Measurements from ENCODE around the gene TAS1R1. TPM values are rescaled to one million over a fixed set of nuclear protein-coding genes. Genes with fewer than 3 reads are reported as not detected.

TAS1R1 gene
- polyA plus RNA-seq, 1 donor (not counting 4 experiments of a cell fraction or from before 2014, with no cell fraction given) = not detected

DNA sequence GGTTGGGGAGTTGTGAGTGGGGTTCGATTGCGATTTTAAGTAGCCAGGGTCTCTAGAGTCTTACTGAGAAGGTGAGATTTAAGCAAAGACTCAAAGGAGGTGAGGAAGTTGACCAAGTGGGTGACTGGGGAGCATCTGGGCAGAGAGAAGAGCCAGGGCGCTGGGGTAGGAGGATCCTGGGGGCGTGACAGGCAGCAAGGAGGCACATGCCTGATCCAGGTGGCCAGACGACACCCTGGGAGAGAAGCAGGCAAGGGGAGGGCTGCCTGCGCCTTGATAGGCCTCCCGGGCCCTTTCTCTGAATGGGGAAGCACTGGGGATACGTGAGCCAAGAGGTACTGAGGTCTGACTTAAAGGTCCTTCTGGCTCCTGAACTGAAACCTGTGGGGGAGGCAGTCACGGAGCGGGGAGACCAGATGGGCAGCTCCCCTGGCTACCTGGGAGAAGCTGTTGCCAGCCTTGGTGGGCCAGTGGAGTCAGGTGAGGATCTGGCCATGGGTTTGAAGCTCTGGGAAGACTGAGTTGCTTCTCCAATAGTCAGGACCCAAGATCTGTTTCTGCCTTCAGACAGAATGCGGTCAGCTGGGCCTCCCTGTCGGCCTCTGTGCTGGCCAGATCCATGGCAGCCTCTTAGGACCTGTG is 30.1 kb downstream of the TAS1R1 start:
- no peak overlapping the region for H3K27ac ChIP-seq (ENCODE audit: control insufficient read depth, insufficient read depth, low read length)
- FAIRE-seq (no peak), DNase-seq (ENCODE audit: low read depth, low spot score) (no peak)
- H3K9me3 ChIP-seq (ENCODE audit: control insufficient read depth, low read depth, low read length) = no peaks in the 10 kb centered on the region
- H3K4me2 ChIP-seq (ENCODE audit: control insufficient read depth, extremely low read depth, insufficient read depth, low read depth, low read length) = no peak overlapping the region
- peaks cover 9 to 30% of the 10 kb centered on the region in 2 experiments for H3K36me3 ChIP-seq (ENCODE audit: control insufficient read depth in 2 of 2, extremely low read depth in 1 of 2, insufficient read depth in 2 of 2, low read length in 2 of 2)
- no peak overlapping the region for H3K9ac ChIP-seq (ENCODE audit: control insufficient read depth, extremely low read depth, insufficient read depth, low read length)
- dilution Hi-C loops (cut with MboI; ENCODE audit: extremely low pct_ligation_motif_present, low sequenced_read_pairs) = no loop called here
- no peak for TF ChIP-seq EZH2 (IDR thresholded peaks at IDR 0.05; ENCODE audit: low read length)
- H3K9me1 ChIP-seq (ENCODE audit: control insufficient read depth, extremely low read depth, insufficient read depth, low read length) = peaks cover 7% of the 10 kb centered on the region
- H3K79me2 ChIP-seq (ENCODE audit: control insufficient read depth, insufficient read depth, low read length) = peaks cover 14% of the 10 kb centered on the region
- no peaks in the 10 kb centered on the region for H3K27me3 ChIP-seq (ENCODE audit: control insufficient read depth, extremely low read depth, insufficient read depth, low read length)
- H3K4me1 ChIP-seq (ENCODE audit: control insufficient read depth, extremely low read depth, insufficient read depth, low read length) = peaks cover 52% of the 10 kb centered on the region
- no peak overlapping the region for H2AFZ ChIP-seq (ENCODE audit: control insufficient read depth, low read length)
- H3K4me3 ChIP-seq (ENCODE audit: control insufficient read depth in 2 of 3, extremely low read depth in 1 of 3, insufficient read depth in 2 of 3, low read depth in 1 of 3, low read length in 3 of 3) = no peak overlapping the region
- H4K20me1 ChIP-seq (ENCODE audit: control insufficient read depth, extremely low read depth, insufficient read depth, low read length) = peaks cover 23% of the 10 kb centered on the region

DNA sequence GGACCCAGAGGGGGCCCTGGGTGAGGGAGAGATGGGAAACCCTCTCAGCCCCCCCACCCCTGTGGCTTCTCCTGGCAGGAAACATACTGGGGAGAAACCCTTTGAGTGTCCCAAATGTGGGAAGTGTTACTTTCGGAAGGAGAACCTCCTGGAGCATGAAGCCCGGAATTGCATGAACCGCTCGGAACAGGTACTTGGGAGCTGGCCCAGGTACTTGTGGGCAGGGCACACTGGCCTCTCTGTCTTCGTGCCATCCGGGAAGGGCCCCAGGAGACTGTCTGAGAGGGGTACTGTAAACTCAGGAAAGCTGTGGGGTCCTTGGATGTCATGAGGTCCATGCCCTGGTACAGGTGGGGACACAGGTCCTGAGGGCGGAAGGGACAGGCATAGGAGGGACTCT is 30.7 kb downstream of the TAS1R1 start:
- peaks cover 8% of the 10 kb centered on the region for H3K79me2 ChIP-seq (ENCODE audit: control insufficient read depth, insufficient read depth, low read length)
- no peaks in the 10 kb centered on the region for H3K27me3 ChIP-seq (ENCODE audit: control insufficient read depth, extremely low read depth, insufficient read depth, low read length)
- dilution Hi-C loops (cut with MboI; ENCODE audit: extremely low pct_ligation_motif_present, low sequenced_read_pairs) = no loop called here
- H3K4me3 ChIP-seq (ENCODE audit: control insufficient read depth in 2 of 3, extremely low read depth in 1 of 3, insufficient read depth in 2 of 3, low read depth in 1 of 3, low read length in 3 of 3) = no peak overlapping the region
- peaks cover 47% of the 10 kb centered on the region for H3K4me1 ChIP-seq (ENCODE audit: control insufficient read depth, extremely low read depth, insufficient read depth, low read length)
- H3K27ac ChIP-seq (ENCODE audit: control insufficient read depth, insufficient read depth, low read length) = no peak overlapping the region
- no peak for DNase-seq (ENCODE audit: low read depth, low spot score)
- H3K9me1 ChIP-seq (ENCODE audit: control insufficient read depth, extremely low read depth, insufficient read depth, low read length) = peaks cover 7% of the 10 kb centered on the region
- FAIRE-seq = no peak
- H3K4me2 ChIP-seq (ENCODE audit: control insufficient read depth, extremely low read depth, insufficient read depth, low read depth, low read length) = no peak overlapping the region
- H3K36me3 ChIP-seq (ENCODE audit: control insufficient read depth in 2 of 2, extremely low read depth in 1 of 2, insufficient read depth in 2 of 2, low read length in 2 of 2) = peaks cover 11 to 35% of the 10 kb centered on the region in 2 experiments
- TF ChIP-seq EZH2 (IDR thresholded peaks at IDR 0.05; ENCODE audit: low read length) (no peak), CTCF (optimal IDR thresholded peaks at IDR 0.05 in 1 of 3, IDR thresholded peaks at IDR 0.05 in 1 of 3, conservative IDR thresholded peaks at IDR 0.05 in 1 of 3; ENCODE audit: extremely low read depth in 1 of 3, insufficient read depth in 2 of 3, low read length in 3 of 3) (no peak)
- H3K9ac ChIP-seq (ENCODE audit: control insufficient read depth, extremely low read depth, insufficient read depth, low read length) = no peak overlapping the region
- H2AFZ ChIP-seq (ENCODE audit: control insufficient read depth, low read length) = no peak overlapping the region
- H3K9me3 ChIP-seq (ENCODE audit: control insufficient read depth, low read depth, low read length) = no peaks in the 10 kb centered on the region
- H4K20me1 ChIP-seq (ENCODE audit: control insufficient read depth, extremely low read depth, insufficient read depth, low read length) = peaks cover 29% of the 10 kb centered on the region

DNA sequence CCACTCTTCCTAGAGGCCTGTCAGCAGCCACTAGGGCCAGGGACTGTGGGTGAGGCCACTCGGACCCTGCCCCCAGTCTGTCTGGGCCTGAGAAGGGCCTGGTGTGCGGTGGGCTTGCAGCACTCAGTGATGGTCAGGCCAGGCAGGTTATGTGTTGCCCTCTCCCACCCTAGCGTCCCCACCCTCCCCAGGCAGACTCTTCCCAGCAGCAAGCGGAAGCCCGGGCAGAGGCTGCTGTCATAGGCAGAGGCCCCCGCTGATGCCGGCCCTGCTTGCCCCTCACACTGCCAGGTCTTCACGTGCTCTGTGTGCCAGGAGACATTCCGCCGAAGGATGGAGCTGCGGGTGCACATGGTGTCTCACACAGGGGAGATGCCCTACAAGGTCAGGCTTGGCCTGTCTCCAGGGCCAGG is 31.3 kb downstream of the TAS1R1 start:
- Histone ChIP-seq H3K4me1 (ENCODE audit: control insufficient read depth, extremely low read depth, insufficient read depth, low read length) (peaks cover 43% of the 10 kb centered on the region), H3K9me1 (ENCODE audit: control insufficient read depth, extremely low read depth, insufficient read depth, low read length) (peaks cover 5% of the 10 kb centered on the region), H2AFZ (ENCODE audit: control insufficient read depth, low read length) (no peak overlapping the region), H3K4me2 (ENCODE audit: control insufficient read depth, extremely low read depth, insufficient read depth, low read depth, low read length) (no peak overlapping the region), H3K27ac (ENCODE audit: control insufficient read depth, insufficient read depth, low read length) (no peak overlapping the region), H3K36me3 (ENCODE audit: control insufficient read depth in 2 of 2, extremely low read depth in 1 of 2, insufficient read depth in 2 of 2, low read length in 2 of 2) (peaks cover 14 to 40% of the 10 kb centered on the region in 2 experiments), H3K9me3 (ENCODE audit: control insufficient read depth, low read depth, low read length) (no peaks in the 10 kb centered on the region), H3K4me3 (ENCODE audit: control insufficient read depth in 2 of 3, extremely low read depth in 1 of 3, insufficient read depth in 2 of 3, low read depth in 1 of 3, low read length in 3 of 3) (no peak overlapping the region), H3K27me3 (ENCODE audit: control insufficient read depth, extremely low read depth, insufficient read depth, low read length) (no peaks in the 10 kb centered on the region), H3K9ac (ENCODE audit: control insufficient read depth, extremely low read depth, insufficient read depth, low read length) (no peak overlapping the region), H4K20me1 (ENCODE audit: control insufficient read depth, extremely low read depth, insufficient read depth, low read length) (peaks cover 31% of the 10 kb centered on the region), H3K79me2 (ENCODE audit: control insufficient read depth, insufficient read depth, low read length) (peaks cover 6% of the 10 kb centered on the region)
- TF ChIP-seq EZH2 (IDR thresholded peaks at IDR 0.05; ENCODE audit: low read length) = no peak
- TF ChIP-seq CTCF (optimal IDR thresholded peaks at IDR 0.05 in 1 of 3, IDR thresholded peaks at IDR 0.05 in 1 of 3, conservative IDR thresholded peaks at IDR 0.05 in 1 of 3; ENCODE audit: extremely low read depth in 1 of 3, insufficient read depth in 2 of 3, low read length in 3 of 3) = no peak
- FAIRE-seq (no peak), DNase-seq (ENCODE audit: low read depth, low spot score) (no peak)
- dilution Hi-C loops (cut with MboI; ENCODE audit: extremely low pct_ligation_motif_present, low sequenced_read_pairs) = no loop called here
